ENCODE data around the gene STRN. TPM values are rescaled to one million over a fixed set of nuclear protein-coding genes. Genes with fewer than 3 reads are reported as not detected.

Gene STRN
- total RNA-seq, 3 donors from 2014 or later: 36.1 to 45.7 (median 37.7) TPM

- intact Hi-C loops (cut with DNase I, micrococcal nuclease): no loop called here
- Histone ChIP-seq H3K9me3 (no peaks in the 10 kb centered on the region), H3K4me3 (no peak overlapping the region), H3K4me1 (ENCODE audit: low read depth) (peaks cover 4% of the 10 kb centered on the region), H3K36me3 (ENCODE audit: low read depth) (no peaks in the 10 kb centered on the region)
- no peak for TF ChIP-seq CTCF (IDR thresholded peaks at IDR 0.05)
- DNase-seq: no peak
- no peak for ATAC-seq
Observed at GRCh38 chr2:36809069-36809445, 157.3 kb downstream of the STRN start.

GRCh38 chr2:36808386-36809068, 157.8 kb downstream of the STRN start:
- no peak for ATAC-seq
- intact Hi-C loops (cut with DNase I, micrococcal nuclease): no loop called here
- H3K36me3 ChIP-seq (ENCODE audit: low read depth): no peaks in the 10 kb centered on the region
- DNase-seq: no peak
- H3K4me3 ChIP-seq: no peak overlapping the region
- no peak for TF ChIP-seq CTCF (IDR thresholded peaks at IDR 0.05)
- H3K9me3 ChIP-seq: no peaks in the 10 kb centered on the region
- H3K4me1 ChIP-seq (ENCODE audit: low read depth): peaks cover 4% of the 10 kb centered on the region

- DNase-seq: peak in 2 of 3 donors; percentile 52 to 65
- H3K36me3 ChIP-seq (ENCODE audit: low read depth): no peaks in the 10 kb centered on the region
- TF ChIP-seq CTCF (IDR thresholded peaks at IDR 0.05): no peak
- peaks cover 4% of the 10 kb centered on the region for H3K4me1 ChIP-seq (ENCODE audit: low read depth)
- intact Hi-C loops (cut with DNase I, micrococcal nuclease): no loop called here
- no peaks in the 10 kb centered on the region for H3K9me3 ChIP-seq
- no peak overlapping the region for H3K4me3 ChIP-seq
- peak; percentile 89 for ATAC-seq
Observed at GRCh38 chr2:36807223-36807886, 159.0 kb downstream of the STRN start.

GRCh38 chr2:36805635-36806224, 160.6 kb downstream of the STRN start:
- no peak for TF ChIP-seq CTCF (IDR thresholded peaks at IDR 0.05)
- no peak for ATAC-seq
- DNase-seq: no peak
- no peak overlapping the region for H3K4me3 ChIP-seq
- no peaks in the 10 kb centered on the region for H3K9me3 ChIP-seq
- H3K4me1 ChIP-seq (ENCODE audit: low read depth): peaks cover 4% of the 10 kb centered on the region
- no peaks in the 10 kb centered on the region for H3K36me3 ChIP-seq (ENCODE audit: low read depth)
- intact Hi-C loops (cut with DNase I, micrococcal nuclease): no loop called here

- intact Hi-C loops (cut with DNase I, micrococcal nuclease): no loop called here
- Histone ChIP-seq H3K4me1 (ENCODE audit: low read depth) (peaks cover 1% of the 10 kb centered on the region), H3K4me3 (no peak overlapping the region), H3K9me3 (no peaks in the 10 kb centered on the region), H3K36me3 (ENCODE audit: low read depth) (no peaks in the 10 kb centered on the region)
- DNase-seq (no peak), ATAC-seq (peak; percentile 45)
- no peak for TF ChIP-seq CTCF (IDR thresholded peaks at IDR 0.05)
Observed at GRCh38 chr2:36802952-36803351, 163.4 kb downstream of the STRN start.
